Gastrocnemius medialis (tissue), 4 donors: Measurements from ENCODE around the gene RPS6KA2. TPM values are rescaled to one million over a fixed set of nuclear protein-coding genes. Genes with fewer than 3 reads are reported as not detected.

Experiments
- ATAC-seq, 2 donors: fragments of 150-250 bp; one replicate each; pipeline ENCODE4 v1.9.1; 2016
- DNase-seq, 2 donors: peaks; one replicate each; pipeline ENCODE4 v3.0.0-alpha.2; 2019
- H3K27ac ChIP-seq, 4 donors: fragments of 200-600 bp; sonication (generic); 1 replicate in 1 of 4; 2 replicates in 3 of 4; pipeline ENCODE4 v1.5.1; 2016 to 2018; ENCODE audit warnings: mild to moderate bottlenecking in 2 of 4, moderate library complexity in 1 of 4
- H3K27me3 ChIP-seq, 3 donors: fragments of 200-600 bp; sonication (generic) in 2 of 3; 1 replicate in 1 of 3; 2 replicates in 2 of 3; pipeline versions ENCODE4 v1.5.1 to v1.6.0; 2016 to 2019; ENCODE audit warnings: mild to moderate bottlenecking in 1 of 3, moderate library complexity in 1 of 3
- H3K36me3 ChIP-seq, 2 donors: fragments of 200-600 bp; sonication (generic) in 1 of 2; one replicate each; pipeline ENCODE4 v1.5.1; 2017 to 2018
- H3K4me1 ChIP-seq, 2 donors: fragments of 200-600 bp; sonication (generic) in 1 of 2; one replicate each; pipeline ENCODE4 v1.5.1; 2016 to 2017; ENCODE audit warnings: mild to moderate bottlenecking in 2 of 2
- H3K4me3 ChIP-seq, 4 donors: fragments of 200-600 bp; sonication (generic) in 3 of 4; 1 replicate in 1 of 4; 2 replicates in 3 of 4; pipeline ENCODE4 v1.5.1; 2016 to 2019; ENCODE audit warnings: mild to moderate bottlenecking in 2 of 4
- H3K9me3 ChIP-seq, 3 donors: fragments of 200-600 bp; sonication (generic) in 2 of 3; 1 replicate in 1 of 3; 2 replicates in 2 of 3; pipeline ENCODE4 v1.5.1; 2016 to 2019
- POLR2A ChIP-seq, 2 donors: fragments of 450-650 bp; IDR thresholded peaks; one replicate each; pipeline ENCODE4 v1.6.1; 2017; ENCODE audit warnings: antibody characterized with exemption in 2 of 2, mild to moderate bottlenecking in 2 of 2, moderate library complexity in 2 of 2
- in situ Hi-C, 4 donors: fragments of 200-750 bp; cut with MboI; loops; one replicate each; pipeline versions ENCODE4 v1.15.0 to v1.8.0; 2017; ENCODE audit warnings: low sequenced_read_pairs in 4 of 4
- intact Hi-C: fragments of 100-400 bp; cut with DNase I; formaldehyde crosslinking; loops from one replicate; pipeline ENCODE4 v1.15.1; 2023; ENCODE audit warnings: low total_unique reads
- total RNA-seq, 4 donors: library from RNA; depleted of rRNA; stranded (reverse); fragments of >200 nt; gene quantifications; one replicate each; pipeline versions ENCODE4 v1.1.0 to v1.2.3, GENCODE V29; 2016
- TF ChIP-seq, protein P1 (sequence below), 5 experiments: fragments of 450-650 bp in 3 of 5; fragments of 200-600 bp in 2 of 5; sonication (generic) in 2 of 5; IDR thresholded peaks in 4 of 5; conservative IDR thresholded peaks in 1 of 5; 1 replicate in 4 of 5; 2 replicates in 1 of 5; pipeline ENCODE4 v1.5.1; 2016 to 2019; ENCODE audit warnings: antibody characterized with exemption in 5 of 5, mild to moderate bottlenecking in 3 of 5, moderate library complexity in 3 of 5

Gene RPS6KA2
- total RNA-seq, 4 donors from 2014 or later = 18.7 to 35.7 (median 27.4) TPM

DNA sequence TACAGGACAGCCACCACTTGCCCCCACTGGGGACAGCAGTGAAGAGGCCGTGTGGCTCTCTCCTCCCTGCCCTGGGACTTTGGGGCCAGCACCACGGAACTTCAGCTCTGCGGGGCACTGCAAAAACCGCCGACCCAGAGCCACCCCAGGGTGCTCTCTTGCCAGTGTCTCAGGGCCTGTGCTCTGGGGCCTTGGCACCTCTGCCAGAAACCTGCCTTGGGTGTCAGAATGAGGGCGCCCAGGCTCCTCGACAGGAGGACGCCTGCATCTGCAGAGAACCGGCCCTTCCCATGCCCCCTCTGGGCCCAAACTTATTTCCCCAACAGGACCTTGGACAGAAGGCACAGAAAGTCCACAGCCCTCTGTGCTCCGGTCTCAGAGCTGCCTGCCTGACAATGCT is 167.1 kb downstream of the RPS6KA2 start:
- ATAC-seq = no peak
- no peaks in the 10 kb centered on the region for H3K4me1 ChIP-seq
- in situ Hi-C loops (no loop called here), intact Hi-C loops (loop anchor here (10.0 kb wide), 1 partner anchor 245 kb away; no protein-coding TSS in a partner anchor)
- H3K27me3 ChIP-seq = no peaks in the 10 kb centered on the region
- no peaks in the 10 kb centered on the region for H3K9me3 ChIP-seq
- H3K4me3 ChIP-seq = no peak overlapping the region
- TF ChIP-seq, protein P1, sequence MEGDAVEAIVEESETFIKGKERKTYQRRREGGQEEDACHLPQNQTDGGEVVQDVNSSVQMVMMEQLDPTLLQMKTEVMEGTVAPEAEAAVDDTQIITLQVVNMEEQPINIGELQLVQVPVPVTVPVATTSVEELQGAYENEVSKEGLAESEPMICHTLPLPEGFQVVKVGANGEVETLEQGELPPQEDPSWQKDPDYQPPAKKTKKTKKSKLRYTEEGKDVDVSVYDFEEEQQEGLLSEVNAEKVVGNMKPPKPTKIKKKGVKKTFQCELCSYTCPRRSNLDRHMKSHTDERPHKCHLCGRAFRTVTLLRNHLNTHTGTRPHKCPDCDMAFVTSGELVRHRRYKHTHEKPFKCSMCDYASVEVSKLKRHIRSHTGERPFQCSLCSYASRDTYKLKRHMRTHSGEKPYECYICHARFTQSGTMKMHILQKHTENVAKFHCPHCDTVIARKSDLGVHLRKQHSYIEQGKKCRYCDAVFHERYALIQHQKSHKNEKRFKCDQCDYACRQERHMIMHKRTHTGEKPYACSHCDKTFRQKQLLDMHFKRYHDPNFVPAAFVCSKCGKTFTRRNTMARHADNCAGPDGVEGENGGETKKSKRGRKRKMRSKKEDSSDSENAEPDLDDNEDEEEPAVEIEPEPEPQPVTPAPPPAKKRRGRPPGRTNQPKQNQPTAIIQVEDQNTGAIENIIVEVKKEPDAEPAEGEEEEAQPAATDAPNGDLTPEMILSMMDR (IDR thresholded peaks at IDR 0.05 in 4 of 5, conservative IDR thresholded peaks at IDR 0.05 in 1 of 5) = no peak
- TF ChIP-seq POLR2A (IDR thresholded peaks at IDR 0.05) = no peak
- peaks cover 0 to 17% of the 10 kb centered on the region in 2 donors for H3K36me3 ChIP-seq
- H3K27ac ChIP-seq = no peak overlapping the region
- no peak for DNase-seq

DNA sequence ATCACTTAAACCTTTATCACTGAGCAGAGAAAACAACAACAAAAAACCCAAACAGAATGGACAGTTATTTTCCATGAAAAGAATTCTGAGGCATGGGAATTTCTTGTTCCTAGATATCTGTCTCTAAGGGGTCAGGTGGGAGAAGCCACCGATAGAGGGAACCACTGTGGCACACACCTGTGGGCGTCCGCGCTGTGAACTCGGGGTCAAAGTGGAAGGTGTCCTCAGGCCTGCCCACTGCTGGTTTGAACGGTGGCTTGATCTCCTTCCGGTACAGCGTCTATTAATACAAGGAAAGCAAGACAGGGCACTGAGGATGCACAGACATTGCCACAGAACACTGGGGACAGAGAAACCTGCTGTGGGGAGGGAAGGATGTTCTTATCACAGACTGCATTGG is 167.8 kb downstream of the RPS6KA2 start:
- Histone ChIP-seq H3K4me3 (no peak overlapping the region), H3K27me3 (no peaks in the 10 kb centered on the region), H3K36me3 (peaks cover 0 to 18% of the 10 kb centered on the region in 2 donors), H3K27ac (no peak overlapping the region), H3K9me3 (no peaks in the 10 kb centered on the region), H3K4me1 (no peaks in the 10 kb centered on the region)
- no peak for DNase-seq
- intact Hi-C loops = loop anchor here (10.0 kb wide), 1 partner anchor 246 kb away; no protein-coding TSS in a partner anchor
- TF ChIP-seq, protein P1 (IDR thresholded peaks at IDR 0.05 in 4 of 5, conservative IDR thresholded peaks at IDR 0.05 in 1 of 5) = no peak
- no peak for TF ChIP-seq POLR2A (IDR thresholded peaks at IDR 0.05)
- no peak for ATAC-seq
- in situ Hi-C loops = no loop called here

DNA sequence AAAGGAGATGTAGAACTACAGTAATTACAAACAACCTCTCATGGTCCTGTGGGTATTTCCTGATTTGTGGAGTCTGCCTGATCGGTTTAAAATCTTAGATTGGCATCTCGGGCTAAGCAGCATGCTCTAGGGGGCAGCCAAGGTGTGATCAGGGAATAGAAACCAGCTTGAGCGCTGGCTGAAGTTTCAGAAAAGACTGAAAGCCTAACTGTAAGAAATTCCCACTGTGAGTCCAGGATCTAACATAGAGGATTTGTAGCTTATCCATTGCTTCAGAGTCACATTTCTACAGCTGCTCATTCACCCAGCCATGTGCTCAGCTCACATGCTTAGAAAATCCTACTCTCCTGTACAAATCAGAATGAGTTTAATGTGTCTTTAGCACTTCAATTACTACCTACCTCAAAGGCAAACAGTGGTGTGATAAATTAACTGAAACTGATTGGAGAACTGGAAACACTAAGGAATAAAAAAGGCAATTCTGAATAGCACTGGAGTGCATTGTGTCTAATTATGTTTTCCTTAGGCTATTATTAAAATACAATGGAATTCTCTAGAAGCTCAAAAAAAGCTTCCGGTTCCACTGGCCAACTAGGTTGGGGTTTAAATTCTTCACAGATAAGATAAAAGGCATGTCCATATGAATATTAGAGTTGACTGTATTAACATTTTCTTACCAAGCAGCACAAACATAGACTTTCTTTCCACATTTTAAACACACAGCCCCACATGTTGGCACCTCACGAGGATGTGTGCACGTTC is 170.5 kb downstream of the RPS6KA2 start:
- in situ Hi-C loops (no loop called here), intact Hi-C loops (loop anchor here (10.0 kb wide), 1 partner anchor 248 kb away; no protein-coding TSS in a partner anchor)
- Histone ChIP-seq H3K4me3 (no peak overlapping the region), H3K36me3 (peaks cover 0 to 20% of the 10 kb centered on the region in 2 donors), H3K9me3 (no peaks in the 10 kb centered on the region), H3K27me3 (no peaks in the 10 kb centered on the region), H3K27ac (peak overlapping the region in 3 of 4 donors; percentile 14 to 31 (median 18)), H3K4me1 (no peaks in the 10 kb centered on the region)
- DNase-seq (no peak), ATAC-seq (peak; percentile 29 to 51)
- TF ChIP-seq, protein P1 (IDR thresholded peaks at IDR 0.05 in 4 of 5, conservative IDR thresholded peaks at IDR 0.05 in 1 of 5) = peak in 2 of 5 experiments; percentile 13 to 45
- no peak for TF ChIP-seq POLR2A (IDR thresholded peaks at IDR 0.05)

- intact Hi-C loops = loop anchor here (10.0 kb wide), 1 partner anchor 250 kb away; no protein-coding TSS in a partner anchor
- Histone ChIP-seq H3K27me3 (no peaks in the 10 kb centered on the region), H3K36me3 (peaks cover 0 to 26% of the 10 kb centered on the region in 2 donors), H3K9me3 (no peaks in the 10 kb centered on the region), H3K4me1 (no peaks in the 10 kb centered on the region), H3K27ac (no peak overlapping the region), H3K4me3 (no peak overlapping the region)
- DNase-seq (no peak), ATAC-seq (no peak)
- in situ Hi-C loops = no loop called here
- no peak for TF ChIP-seq POLR2A (IDR thresholded peaks at IDR 0.05)
- TF ChIP-seq, protein P1 (IDR thresholded peaks at IDR 0.05 in 4 of 5, conservative IDR thresholded peaks at IDR 0.05 in 1 of 5) = no peak
These were observed 172.1 kb downstream of the RPS6KA2 start for GRCh38 chr6:166454692-166455515.
